IPS-18c (cell line): Measurements from ENCODE around the gene OR7A5.

ENCODE experiments used
- H3K4me3 ChIP-seq: 2 replicates; pipeline ENCODE4 v1.7.0; 2013; ENCODE audit warnings: low read depth, mild to moderate bottlenecking, low read length, moderate library complexity; ENCODE audit not compliant: insufficient read depth
- H3K9me3 ChIP-seq: one replicate; pipeline ENCODE4 v1.6.1; 2013; ENCODE audit warnings: mild to moderate bottlenecking, low read length, moderate library complexity; ENCODE audit not compliant: control insufficient read depth, insufficient read depth

Gene OR7A5

GRCh38 chr19:14835011-14835410 lies at the start of gene OR7A5, which contains the start of gene OR7C1:
Gene OR7A5, minus strand, starts transcription at chr19:14835185. Its CDS starts 6,944 bp downstream, at chr19:14828241.
Gene OR7C1, minus strand, starts transcription at chr19:14835185. Its CDS starts 35,049 bp downstream, at chr19:14800136.
- no peak within 1 kb of the TSS for H3K4me3 ChIP-seq
- no peaks in the 10 kb centered on the region for H3K9me3 ChIP-seq

GRCh38 chr19:14871619-14872230 lies 36.7 kb upstream of the OR7A5 start:
- no peak overlapping the region for H3K4me3 ChIP-seq
- H3K9me3 ChIP-seq, result no peaks in the 10 kb centered on the region

DNA sequence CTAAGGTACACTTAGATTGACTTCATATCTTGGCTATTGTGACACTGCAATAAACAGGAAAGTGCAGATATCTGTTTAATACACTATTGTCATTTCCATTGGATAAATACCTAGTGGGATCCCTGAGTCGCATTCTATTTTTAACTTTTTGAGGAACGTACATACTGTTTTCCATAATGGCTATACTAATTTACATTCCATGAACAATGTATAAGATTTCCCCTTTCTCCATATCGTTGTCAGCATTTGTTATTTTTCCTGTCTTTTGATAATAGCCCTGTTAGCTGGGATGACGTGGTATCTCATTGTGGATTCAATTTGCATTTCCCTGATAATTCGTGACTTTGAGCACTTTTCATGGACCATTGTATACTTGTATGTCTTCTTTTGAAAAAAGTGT lies 33.5 kb upstream of the OR7A5 start:
- peaks cover 2% of the 10 kb centered on the region for H3K9me3 ChIP-seq
- H3K4me3 ChIP-seq, result no peak overlapping the region

DNA sequence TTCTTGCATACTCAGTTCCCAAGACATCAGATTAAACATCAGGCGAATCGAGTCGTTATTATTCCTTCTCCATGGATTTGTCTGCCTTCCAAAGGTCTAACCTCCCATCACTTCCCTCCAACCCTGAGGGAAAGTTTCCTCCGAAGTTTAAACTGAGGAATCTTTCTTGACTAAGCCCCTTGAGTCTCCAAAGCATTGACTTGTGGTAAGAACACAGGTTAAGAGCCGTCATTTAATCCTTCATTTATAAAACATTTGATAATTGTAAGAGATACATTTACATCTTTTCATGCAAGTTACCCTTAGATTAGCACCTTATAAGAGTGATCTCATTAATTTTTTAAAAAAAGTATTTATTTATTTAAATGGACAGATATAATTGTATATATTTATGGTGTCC lies 13.8 kb upstream of the OR7A5 start, which contains the start of gene OR7A10:
OR7A10 (minus strand) TSS at position 101 of the 400 bp plus-strand sequence. CDS start 7,045 bp downstream, outside the sequence.
- Histone ChIP-seq H3K4me3 (no peak within 1 kb of the TSS), H3K9me3 (no peaks in the 10 kb centered on the region)

DNA sequence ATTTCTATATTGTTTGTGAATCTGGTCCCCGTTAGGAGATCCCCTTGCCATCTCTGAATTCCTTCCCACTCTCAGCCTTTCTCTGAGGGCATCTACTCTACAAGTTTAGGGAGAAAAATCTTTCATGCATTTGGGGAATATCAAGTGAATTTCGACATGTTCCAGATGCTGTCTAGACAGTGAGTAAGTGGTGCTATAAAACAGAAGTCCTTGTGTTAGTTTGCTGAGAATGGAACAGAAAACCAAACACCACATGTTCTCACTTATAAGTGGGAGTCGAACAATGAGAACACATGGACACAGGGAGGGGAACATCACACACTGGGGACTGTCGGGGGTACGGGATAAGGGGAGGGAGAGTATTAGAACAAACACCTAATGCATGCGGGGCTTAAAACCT lies 8.6 kb upstream of the OR7A5 start:
- H3K4me3 ChIP-seq, result no peak overlapping the region
- no peaks in the 10 kb centered on the region for H3K9me3 ChIP-seq

DNA sequence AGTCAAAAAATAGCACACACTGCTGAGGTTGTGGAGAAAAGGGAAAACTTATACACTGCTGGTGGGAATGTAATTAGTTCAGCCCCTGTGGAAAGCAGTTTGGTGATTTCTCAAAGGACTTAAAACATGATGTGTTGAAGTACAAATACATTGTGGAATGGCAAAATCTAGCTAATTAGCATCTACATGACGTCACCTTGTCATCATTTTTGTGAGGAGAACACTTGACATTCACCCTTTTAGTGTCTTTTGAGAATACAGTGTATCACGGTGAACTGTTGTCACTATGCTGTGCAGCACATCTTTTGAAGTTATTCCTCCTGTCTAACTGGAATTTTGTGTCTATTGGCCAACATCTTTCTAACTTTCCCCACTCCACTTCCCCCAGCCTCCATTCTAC lies 8.2 kb upstream of the OR7A5 start:
- H3K9me3 ChIP-seq, result no peaks in the 10 kb centered on the region

DNA sequence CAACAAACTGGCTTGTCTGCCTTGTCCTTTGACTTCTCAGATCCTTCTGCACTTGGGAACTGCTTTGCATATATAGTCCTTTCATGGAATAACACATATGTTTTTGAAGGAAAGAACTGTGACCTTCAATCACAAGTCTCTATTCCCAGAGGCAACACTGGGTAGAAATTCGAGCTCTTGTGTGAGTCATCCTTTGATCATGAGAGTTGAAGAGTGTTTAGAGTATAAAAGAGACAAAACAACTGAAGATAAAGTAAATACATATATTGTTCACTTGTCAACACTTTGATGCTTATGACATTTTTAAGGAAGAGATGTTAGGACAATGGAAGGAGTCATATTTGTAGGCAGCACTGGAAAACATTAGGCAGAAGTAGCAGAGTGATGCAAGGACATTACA lies 5.2 kb upstream of the OR7A5 start:
- no peak overlapping the region for H3K4me3 ChIP-seq
- no peaks in the 10 kb centered on the region for H3K9me3 ChIP-seq

More for the DNA sequence above, 8.2 kb upstream of the OR7A5 start:
- H3K4me3 ChIP-seq, result no peak overlapping the region

- no peaks in the 10 kb centered on the region for H3K9me3 ChIP-seq
- H3K4me3 ChIP-seq, result no peak overlapping the region
Observed at GRCh38 chr19:14837391-14837790, 2.4 kb upstream of the OR7A5 start.

DNA sequence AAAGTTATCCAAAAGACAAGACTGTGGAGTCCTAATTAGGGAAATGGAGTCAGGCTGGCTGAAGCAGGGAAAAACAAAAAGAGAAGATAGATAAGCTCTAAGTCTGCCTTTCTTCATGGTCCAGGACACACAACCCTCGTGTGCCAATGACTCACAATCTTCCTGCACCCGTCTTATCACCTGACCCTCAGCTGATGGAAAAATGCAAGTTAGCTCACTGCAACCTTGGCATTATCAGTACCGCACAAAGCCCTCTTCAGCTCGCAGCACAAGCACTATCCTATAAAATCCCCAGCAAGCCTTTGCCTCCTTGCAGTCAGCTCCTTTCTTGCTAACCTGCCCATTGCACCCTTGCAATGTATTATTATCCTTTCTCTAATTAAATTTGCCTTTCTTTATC lies 4.3 kb downstream of the OR7A5 start:
- no peaks in the 10 kb centered on the region for H3K9me3 ChIP-seq
- no peak overlapping the region for H3K4me3 ChIP-seq

- Histone ChIP-seq H3K4me3 (no peak overlapping the region), H3K9me3 (no peaks in the 10 kb centered on the region)
Observed at GRCh38 chr19:14826006-14826405, 9.0 kb downstream of the OR7A5 start.

GRCh38 chr19:14821937-14822336 lies 13.0 kb downstream of the OR7A5 start:
- Histone ChIP-seq H3K9me3 (no peaks in the 10 kb centered on the region), H3K4me3 (no peak overlapping the region)

DNA sequence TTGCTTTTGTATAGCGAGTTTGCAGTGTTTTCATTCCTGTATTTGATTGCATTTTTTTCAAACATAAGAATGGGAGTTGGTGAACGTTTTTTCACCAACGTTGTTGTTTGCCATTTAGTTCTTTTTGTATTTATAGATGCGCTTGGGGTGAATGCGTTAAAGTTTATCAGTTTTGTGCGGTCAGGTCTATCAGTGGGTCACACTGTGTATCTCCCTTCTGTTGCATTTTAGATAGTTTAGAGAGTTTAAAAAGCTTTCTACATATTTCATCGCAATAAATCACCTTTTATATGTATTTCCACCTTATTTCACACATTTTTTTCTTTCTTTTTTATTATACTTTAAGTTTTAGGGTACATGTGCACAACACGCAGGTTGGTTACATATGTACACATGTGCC lies 16.4 kb downstream of the OR7A5 start:
- no peaks in the 10 kb centered on the region for H3K9me3 ChIP-seq

DNA sequence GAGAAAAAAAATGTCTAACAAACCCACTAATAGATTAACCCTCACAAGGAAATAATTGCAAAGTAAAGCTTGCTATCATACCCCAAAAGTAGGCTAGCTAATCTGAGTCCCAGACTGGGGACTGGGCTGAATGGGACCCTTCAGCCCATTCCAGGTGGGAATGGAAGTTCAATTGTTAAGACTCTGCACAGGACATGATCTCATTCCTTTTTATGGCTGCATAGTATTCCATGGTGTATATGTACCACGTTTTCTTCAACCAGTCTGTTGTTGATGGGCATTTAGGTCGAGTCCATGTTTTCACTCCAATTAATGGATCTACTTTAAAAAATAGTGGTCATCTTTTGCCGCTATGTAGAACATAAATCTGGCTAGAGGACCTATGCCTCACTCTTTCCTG lies 17.9 kb downstream of the OR7A5 start:
- no peak overlapping the region for H3K4me3 ChIP-seq

More for the DNA sequence above, 16.4 kb downstream of the OR7A5 start:
- no peak overlapping the region for H3K4me3 ChIP-seq

DNA sequence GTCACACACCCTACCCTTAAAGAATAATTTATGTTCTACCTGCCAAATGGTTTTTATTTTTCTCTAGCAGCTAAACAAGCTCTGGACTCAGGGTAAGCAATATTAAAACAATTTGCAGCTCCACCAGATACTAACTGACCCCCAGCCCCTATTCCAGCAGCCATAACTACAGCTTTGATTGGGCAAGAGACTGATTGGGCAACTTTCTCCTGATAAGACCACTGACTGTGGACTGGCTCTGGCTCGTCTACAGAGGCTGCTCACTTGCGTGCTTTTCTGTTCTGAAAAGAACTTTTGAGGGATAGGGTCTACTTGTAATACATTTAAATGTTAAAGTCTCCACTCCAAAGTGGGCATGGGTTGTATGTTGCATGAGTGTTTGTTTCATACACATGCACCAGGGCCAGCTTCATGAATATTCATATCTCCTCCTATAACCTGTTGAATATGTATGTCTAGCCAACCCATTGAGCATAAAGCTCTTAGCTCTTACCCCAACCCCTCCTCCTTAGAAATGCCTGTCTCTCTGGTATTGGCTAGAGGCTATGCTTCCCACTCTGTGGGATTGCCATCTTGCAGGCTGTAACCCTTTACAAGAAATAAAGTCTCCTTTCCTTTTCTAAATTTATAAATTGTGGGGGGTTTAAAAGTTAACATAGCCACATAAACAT lies 19.9 kb downstream of the OR7A5 start:
- Histone ChIP-seq H3K9me3 (peaks cover 2% of the 10 kb centered on the region), H3K4me3 (no peak overlapping the region)

More for the DNA sequence above, 17.9 kb downstream of the OR7A5 start:
- peaks cover 2% of the 10 kb centered on the region for H3K9me3 ChIP-seq

DNA sequence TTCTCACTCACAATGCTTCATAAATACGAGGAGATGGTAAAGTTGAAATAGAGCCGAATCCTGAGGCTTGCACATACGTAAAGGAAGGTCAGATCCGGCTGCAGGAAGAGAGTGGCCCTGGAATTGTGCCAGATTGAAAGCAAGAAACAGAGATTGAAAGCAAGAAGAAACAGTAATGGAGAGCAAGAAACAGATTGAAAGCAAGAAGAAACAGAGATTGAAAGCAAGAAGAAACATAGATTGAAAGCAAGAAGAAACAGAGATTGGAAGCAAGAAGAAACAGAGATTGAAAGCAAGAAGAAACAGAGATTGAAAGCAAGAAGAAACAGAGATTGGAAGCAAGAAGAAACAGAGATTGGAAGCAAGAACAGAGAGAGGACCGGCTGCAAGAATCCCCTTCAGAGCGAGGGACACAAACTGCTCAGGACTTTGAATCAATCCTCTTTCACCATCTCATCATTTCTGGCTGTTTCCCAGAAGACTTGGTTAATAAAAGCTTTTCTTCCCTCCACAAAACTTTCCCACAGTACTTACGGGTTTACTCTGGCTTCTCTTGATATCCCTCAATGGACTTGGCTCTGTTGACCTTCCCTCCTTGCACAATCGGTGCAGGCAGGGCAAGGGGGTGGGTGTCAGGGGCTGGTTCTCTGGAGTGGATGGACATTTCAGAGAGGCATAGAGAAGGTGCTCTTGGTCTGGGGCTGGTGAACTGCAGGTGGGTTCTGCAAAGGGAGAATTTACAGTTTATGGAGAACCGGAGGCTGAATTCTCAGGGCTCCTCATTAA lies 25.5 kb downstream of the OR7A5 start:
- Histone ChIP-seq H3K9me3 (peaks cover 2% of the 10 kb centered on the region), H3K4me3 (no peak overlapping the region)

GRCh38 chr19:14804765-14805164 lies 30.2 kb downstream of the OR7A5 start:
- Histone ChIP-seq H3K9me3 (no peaks in the 10 kb centered on the region), H3K4me3 (no peak overlapping the region)

GRCh38 chr19:14798760-14799159 lies 36.2 kb downstream of the OR7A5 start:
- Histone ChIP-seq H3K9me3 (no peaks in the 10 kb centered on the region), H3K4me3 (no peak overlapping the region)

GRCh38 chr19:14796021-14796420 lies 39.0 kb downstream of the OR7A5 start:
- no peaks in the 10 kb centered on the region for H3K9me3 ChIP-seq
- no peak overlapping the region for H3K4me3 ChIP-seq
